ENCODE measurements around the gene PLCH1.

DNA sequence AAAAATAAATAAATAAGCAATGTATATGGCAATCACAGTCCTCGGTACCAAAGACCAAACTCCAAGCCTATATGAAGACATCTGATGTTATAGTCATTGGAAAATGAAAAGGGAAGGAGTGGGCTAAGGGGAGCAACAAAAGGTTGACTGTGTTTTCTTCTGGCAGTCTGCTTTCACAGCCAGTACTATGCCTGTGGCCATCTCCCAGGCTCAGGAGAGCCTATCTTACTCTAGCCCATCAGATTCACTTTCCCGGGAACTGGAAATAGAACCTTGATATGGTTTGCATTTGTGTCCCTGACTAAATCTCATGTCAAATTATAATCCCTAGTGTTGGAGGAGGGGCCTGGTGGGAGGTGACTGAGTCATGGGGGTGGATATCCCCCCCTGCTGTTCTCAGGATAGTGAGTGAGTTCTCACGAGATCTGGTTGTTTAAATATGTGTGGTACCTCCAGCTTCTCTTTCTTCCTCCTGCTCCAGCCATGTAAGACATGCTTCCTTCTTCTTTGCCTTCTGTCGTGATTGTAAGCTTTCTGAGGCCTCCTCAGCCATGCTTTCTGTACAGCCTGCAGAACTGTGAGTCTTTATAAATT, 105.3 kb downstream of the PLCH1 start:
- no peak for TF ChIP-seq CTCF (IDR thresholded peaks at IDR 0.05; ENCODE audit: low read depth, low read length, poor library complexity, severe bottlenecking)
- no peak for TF ChIP-seq EZH2phosphoT487 (IDR thresholded peaks at IDR 0.05; ENCODE audit: borderline replicate concordance, low read length)
